Umbilical cord (tissue), 2 donors: ENCODE data around the gene PRKAG2. TPM values are rescaled to one million over a fixed set of nuclear protein-coding genes. Genes with fewer than 3 reads are reported as not detected.

Experiments used
- DNase-seq: peaks from one replicate; pipeline ENCODE4 v3.0.0-alpha.2; 2015; ENCODE audit warnings: low spot score
- total RNA-seq: library from RNA; depleted of rRNA; stranded (reverse); fragments of >200 nt; gene quantifications from one replicate; pipeline ENCODE4 v1.2.3, GENCODE V29; 2014; ENCODE audit warnings: low replicate concordance; ENCODE audit not compliant: insufficient read depth

Gene PRKAG2
- total RNA-seq, 1 donor from 2014 or later: 71.7 TPM

GRCh38 chr7:151774951-151775350 is 102.0 kb downstream of the PRKAG2 start:
- no peak for DNase-seq

DNA sequence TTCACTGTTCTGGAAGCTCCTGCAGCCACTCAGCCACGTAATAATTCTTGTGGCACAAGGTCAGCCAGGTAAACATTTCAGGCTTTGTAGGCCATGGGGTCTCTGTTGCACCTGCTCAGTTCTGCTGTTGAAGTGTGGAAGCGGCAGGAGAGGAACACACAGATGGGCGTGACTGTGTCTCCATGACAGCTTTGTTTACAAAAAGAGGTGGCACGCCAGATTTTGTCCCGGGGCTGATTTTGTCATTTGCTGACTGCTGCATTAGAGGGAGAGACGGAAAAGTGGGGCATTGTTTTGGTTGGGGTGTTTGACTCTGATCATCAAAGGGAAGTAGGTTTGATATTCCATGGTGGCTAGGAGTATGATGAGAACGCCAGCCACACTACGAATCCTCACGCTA is 103.1 kb downstream of the PRKAG2 start:
- no peak for DNase-seq

GRCh38 chr7:151770232-151770631 is 106.7 kb downstream of the PRKAG2 start:
- DNase-seq: no peak

DNA sequence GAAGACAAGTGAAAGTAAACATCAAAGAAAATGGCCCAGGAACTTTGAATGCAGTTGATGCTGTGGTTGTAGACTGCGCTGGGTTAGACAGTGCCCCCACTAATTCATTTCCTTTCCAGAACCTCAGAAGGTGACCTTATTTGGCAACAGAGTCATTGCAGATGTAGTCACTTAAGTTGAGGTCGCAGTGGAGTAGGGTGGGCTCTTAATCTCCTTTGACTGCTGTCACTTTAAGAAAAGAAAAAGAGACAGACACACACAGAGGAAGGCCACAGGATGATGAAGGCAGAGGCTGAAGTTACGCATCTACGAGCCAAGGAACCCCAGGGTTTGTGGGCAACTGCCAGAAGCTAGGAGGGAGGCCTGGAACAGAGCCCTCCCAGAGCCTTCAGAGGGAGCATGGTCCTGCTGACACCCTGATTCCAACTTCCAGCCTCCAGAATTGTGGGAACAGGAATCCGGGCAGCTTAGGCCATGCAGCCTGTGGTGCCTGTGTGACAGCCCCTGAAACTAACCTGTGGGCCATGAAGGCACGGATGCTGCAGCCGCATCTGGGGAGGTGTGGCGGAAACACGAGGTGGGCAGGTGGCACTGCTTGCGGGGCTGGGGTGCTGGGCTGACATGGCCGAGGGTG is 107.6 kb downstream of the PRKAG2 start:
- DNase-seq: no peak

DNA sequence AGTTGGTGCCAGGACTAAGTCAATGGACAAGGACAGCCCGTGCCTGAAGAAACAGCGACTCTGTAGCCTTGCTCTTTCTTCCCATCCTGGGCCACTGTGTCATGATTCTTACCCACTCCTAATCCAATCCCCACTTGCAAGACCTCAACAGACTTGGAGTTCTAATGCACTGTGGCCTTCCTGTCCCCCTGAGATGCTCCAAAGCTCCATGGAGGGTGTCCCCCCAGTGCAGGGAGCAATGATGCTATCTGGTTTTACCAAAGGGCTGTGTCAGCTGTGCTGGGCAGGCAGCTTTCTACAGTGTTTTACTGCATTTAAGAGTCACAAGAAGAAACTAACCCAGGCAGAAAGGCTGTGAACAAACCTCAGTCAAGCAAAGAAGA is 108.1 kb downstream of the PRKAG2 start:
- no peak for DNase-seq

DNA sequence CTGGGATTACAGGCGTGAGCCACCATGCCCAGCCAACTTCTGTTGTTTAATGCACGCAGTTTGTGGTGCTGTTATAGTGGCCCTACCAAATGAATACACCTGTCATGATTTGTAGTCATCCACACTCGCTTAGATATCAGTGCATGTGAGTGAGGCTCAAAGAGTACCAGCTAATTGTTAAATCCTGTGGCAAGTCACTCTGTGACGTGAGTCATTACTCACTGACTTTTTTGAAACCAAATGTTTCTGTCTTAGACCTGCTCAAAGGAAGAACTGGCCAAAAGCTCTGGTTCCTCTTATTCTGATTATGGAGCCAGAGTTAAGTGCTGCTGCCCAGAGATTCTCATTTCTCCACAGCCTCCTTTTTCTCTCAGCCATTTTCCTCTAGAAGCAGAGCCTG is 109.4 kb downstream of the PRKAG2 start:
- DNase-seq: no peak

- no peak for DNase-seq
Measured at GRCh38 chr7:151764056-151764920, 112.6 kb downstream of the PRKAG2 start.

DNA sequence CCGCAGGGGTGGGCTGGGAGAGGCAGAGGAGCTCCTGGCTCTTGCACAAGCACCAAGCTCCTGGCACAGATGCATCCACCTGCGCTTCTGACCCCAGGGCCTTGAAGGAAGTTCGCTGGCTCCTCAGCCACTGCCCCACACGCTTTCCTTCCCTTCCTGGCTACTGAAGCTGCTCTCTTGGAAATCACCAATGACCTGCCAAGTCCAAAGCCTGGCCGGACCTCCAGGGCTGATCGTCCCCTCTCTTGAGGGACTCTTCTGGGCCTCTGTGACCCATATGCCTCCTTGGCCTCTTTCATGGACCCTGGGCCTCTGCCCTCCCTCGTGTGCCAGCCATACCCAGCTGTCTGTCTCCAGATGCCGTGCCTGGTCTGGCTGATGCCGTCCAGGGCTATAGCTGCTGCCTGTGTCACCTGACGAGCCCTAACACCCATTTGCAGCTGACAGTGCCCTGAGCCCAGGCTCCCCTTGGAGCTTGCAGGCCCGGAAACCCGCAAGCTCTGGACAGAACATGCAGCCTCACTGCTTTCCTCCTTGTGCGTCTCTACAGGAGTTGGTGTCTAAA is 113.4 kb downstream of the PRKAG2 start:
- no peak for DNase-seq

DNA sequence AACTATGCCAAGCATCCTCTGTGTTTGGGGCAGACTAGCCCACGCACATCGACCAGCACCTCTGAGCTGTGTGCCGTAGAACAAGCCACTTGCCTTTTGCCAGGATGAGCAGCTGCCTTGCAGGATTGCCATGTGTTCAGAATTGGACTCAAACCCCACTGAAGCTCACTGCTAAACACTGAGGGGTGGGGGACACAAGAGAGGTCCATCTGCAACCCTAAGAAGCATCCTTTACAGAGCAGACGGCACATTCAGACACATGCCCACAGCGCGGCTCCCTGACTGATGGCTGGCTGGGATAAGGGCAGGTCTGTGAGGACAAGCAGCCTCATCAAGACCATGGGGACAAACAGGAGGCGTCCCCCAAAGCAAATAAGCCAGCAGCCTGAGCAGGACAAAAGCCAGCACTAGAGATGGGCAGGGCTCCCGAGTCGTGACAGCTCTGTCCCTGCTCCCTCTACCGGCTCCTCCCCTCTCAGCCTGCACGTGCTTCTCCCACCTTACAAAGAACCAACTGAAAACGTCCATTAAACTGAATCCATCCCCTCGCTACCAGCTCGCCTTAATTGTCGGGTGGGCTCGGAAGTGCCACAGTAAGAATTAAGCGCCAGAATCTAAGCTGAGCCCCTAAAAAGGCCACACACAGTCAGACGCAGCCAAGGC is 114.2 kb downstream of the PRKAG2 start:
- no peak for DNase-seq

- DNase-seq: no peak
Measured at GRCh38 chr7:151761957-151762356, 115.0 kb downstream of the PRKAG2 start.

GRCh38 chr7:151761231-151761630 is 115.7 kb downstream of the PRKAG2 start:
- no peak for DNase-seq

DNA sequence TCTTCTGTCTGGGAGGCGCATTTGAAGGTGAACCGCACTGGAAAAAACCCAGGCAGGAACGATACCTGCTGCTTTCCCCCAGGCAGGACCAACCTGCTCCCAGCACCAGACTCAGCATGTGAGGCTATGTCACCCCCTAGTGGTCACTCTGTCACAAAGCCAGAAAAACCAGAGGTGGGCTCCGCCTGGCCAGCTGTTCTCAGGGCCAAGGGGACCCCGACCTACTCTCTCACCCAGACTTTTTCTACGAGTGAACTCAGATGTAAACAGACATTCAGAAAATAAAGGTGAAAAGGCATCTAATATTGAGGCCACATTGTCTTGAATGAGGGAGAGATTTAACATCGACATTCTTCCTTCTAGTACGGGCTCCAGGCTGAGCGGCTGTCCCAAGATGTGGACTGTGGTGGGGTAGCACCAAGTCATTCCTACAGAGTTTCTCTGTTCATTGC is 117.3 kb downstream of the PRKAG2 start:
- DNase-seq: peak; percentile 66

GRCh38 chr7:151758622-151759540 is 118.0 kb downstream of the PRKAG2 start:
- peak; percentile 34 for DNase-seq

DNA sequence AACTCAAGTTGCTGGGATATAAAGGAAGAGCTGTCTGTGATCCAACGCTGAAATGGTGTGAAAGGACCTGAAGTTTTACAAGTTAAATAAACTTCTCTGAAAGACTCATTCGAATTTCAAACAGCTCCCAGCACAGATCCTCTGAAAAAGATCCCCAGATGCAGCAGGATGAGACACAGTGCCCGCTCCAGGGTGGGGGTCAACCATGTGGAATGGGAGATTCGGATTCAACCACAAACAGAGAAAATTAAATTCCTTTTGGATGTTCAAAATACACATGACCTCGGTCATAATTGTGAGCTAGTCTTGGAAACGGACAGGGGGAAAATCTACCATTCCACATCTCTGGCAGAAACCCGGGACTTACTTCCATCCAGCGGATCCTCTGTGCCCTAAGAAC is 119.6 kb downstream of the PRKAG2 start:
- peak; percentile 38 for DNase-seq

- DNase-seq: no peak
Measured at GRCh38 chr7:151756866-151757265, 120.0 kb downstream of the PRKAG2 start.

- DNase-seq: peak; percentile 14
Measured at GRCh38 chr7:151756076-151756731, 120.7 kb downstream of the PRKAG2 start.

DNA sequence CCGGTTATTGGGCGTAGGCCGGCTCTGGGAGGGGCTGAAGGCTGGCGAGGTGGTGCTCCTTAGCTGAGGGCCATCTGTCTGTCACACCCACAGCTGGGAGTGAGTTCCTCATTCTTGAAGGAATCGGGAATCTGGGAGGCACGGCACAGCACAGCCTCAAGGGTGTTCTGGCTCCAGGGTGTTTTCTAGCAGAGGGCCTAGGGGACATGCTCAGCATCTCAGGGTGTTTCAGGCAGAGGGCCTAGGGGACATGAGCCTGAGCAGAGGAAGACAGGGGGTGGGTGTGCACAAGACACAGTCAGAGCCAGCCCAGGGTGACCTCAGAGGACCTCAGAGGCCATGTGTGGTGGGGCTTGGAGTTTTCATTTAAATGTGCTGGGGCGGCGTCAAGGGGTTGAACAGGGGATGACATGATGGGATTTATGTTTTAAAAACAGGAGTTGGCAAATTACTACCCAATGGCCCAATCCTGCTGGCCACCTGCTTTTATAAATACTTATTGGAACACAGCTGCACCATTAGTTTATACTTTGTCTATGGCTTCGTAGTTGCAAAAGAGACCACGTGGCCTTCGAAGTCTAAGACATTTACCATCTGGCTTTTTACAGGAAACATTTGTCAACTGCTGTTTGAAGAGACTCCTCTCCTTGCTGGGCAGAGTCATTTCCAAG is 121.6 kb downstream of the PRKAG2 start:
- DNase-seq: no peak

DNA sequence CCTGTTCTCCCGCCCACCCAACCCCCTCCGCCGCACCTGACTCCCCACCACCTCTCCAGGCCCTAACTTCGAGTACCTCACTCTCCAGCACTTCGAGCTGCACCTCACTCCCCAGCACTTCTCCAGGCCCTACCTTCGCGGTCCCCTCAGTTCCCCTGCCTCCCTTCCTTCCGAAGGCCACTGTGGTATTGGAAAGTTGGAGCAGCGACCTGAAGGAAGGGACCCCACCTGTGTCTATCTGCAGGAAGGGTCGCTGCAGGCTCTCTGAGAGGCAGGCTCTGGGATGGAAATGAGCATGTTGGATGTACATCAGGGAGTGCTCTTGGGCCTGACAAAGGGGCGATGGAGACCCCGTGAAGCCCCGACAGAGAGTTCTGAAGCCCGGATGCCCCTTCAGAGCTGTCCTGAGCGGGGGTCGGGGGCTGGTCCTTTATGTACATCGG is 122.2 kb downstream of the PRKAG2 start:
- no peak for DNase-seq

DNA sequence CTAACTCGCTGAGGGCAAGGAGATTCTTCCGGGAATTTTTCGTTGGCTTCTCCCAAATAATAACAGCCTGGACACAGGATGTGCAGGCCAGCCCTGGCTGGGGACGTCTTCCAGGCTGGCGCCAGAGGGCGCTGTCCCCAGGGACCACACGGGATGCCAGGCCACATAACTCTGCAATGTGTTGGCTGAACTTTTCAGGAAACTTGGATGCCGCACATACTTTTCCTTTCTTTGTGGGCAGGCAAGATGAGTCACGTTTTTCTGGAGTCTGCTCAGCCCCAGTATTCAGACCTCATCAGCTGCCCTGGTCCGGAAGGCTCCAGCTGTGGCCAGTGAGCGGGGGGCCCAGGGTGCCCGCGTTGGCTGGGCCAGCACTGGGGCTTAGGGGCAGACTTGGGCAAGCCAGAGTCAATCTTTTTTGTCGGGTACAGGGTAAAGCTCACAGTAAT is 122.7 kb downstream of the PRKAG2 start:
- peak; percentile 94 for DNase-seq
